ENCODE measurements around the gene PPP1R12C.

The PPP1R12C gene

GRCh38 chr19:55056827-55057226 lies 60.6 kb downstream of the PPP1R12C start:
- DNase-seq (ENCODE audit: low read depth, low spot score): no peak
- no peak overlapping the region for H3K27ac ChIP-seq

DNA sequence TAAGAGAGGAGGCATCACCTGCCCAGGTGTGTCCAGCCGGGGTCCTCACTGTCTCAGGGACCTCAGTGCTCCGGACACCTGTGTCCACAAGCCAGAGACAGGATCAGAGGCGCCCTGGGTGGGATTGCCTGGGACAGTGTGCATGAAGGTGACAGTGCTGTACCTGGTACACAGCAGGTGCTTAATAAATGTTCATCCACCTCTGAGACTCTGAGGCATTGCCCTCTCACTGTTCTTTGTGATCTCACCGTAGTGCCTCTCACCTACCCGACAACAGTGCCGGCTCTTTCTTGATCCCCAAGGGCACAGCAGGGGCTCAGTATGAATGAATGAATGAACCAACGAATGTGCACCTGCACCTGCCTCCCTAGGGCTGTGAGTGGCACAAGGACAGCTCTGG lies 63.7 kb downstream of the PPP1R12C start:
- H3K27ac ChIP-seq: no peak overlapping the region
- no peak for DNase-seq (ENCODE audit: low read depth, low spot score)

DNA sequence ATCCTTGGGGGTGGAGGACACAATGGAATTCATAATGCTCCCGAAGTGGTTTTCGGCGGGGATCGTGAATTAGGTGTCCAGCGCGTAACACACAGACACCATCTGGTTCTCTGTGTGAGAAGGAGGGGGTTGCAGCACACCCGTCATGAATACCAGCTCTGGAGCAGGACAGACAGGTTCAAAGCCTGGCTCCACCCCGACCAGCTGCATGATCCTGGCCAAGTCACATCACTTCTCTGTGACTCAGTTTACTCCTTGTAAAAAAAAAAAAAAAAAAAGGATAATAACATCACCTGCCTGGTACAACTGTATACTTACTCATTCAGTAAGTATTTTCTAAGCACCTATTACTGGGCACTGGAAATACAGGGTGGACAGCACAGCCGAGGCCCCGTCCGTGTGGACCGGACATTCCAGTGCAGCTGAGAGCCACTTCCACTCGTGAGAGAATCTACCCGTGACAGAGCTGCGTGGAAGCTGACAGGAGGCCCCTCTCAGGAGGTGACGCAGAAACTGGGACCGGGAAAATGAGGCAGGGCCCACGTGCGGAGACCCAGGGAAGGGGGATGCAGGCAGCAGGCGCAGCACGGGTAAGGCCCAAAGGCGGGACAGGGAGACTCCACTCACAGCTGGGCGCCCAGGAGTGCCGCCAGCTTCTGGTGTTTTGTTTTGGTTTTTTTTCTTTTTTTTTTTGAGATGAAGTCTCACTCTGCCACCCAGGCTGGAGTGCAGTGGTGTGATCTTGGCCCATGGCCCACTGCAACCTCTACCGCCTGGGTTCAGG lies 66.5 kb downstream of the PPP1R12C start:
- no peak overlapping the region for H3K27ac ChIP-seq
- no peak for DNase-seq (ENCODE audit: low read depth, low spot score)

- no peak for DNase-seq (ENCODE audit: low read depth, low spot score)
- no peak overlapping the region for H3K27ac ChIP-seq
Observed at GRCh38 chr19:55048446-55048845, 69.0 kb downstream of the PPP1R12C start.

DNA sequence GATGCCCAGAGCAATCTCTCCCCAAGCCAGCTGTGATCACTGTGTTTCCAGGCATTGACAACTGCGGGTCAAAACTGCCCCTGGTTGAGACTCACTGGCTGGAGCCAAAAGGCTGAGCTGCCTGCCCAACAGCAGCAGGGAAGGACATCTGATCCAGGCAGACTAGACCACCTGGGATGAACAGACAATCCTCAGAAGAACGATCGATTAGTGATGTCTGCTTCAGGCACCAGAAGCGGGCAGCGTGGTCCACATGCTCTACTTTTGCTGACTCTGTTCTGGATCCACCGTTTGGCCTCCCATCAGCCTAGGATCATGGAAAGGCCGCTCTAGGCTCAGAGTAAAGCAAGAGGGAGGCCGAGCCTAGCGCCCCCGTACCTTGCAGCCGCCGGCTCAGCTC lies 69.5 kb downstream of the PPP1R12C start:
- H3K27ac ChIP-seq: no peak overlapping the region
- no peak for DNase-seq (ENCODE audit: low read depth, low spot score)

GRCh38 chr19:55046975-55047622 lies 70.3 kb downstream of the PPP1R12C start:
- H3K27ac ChIP-seq: no peak overlapping the region

DNA sequence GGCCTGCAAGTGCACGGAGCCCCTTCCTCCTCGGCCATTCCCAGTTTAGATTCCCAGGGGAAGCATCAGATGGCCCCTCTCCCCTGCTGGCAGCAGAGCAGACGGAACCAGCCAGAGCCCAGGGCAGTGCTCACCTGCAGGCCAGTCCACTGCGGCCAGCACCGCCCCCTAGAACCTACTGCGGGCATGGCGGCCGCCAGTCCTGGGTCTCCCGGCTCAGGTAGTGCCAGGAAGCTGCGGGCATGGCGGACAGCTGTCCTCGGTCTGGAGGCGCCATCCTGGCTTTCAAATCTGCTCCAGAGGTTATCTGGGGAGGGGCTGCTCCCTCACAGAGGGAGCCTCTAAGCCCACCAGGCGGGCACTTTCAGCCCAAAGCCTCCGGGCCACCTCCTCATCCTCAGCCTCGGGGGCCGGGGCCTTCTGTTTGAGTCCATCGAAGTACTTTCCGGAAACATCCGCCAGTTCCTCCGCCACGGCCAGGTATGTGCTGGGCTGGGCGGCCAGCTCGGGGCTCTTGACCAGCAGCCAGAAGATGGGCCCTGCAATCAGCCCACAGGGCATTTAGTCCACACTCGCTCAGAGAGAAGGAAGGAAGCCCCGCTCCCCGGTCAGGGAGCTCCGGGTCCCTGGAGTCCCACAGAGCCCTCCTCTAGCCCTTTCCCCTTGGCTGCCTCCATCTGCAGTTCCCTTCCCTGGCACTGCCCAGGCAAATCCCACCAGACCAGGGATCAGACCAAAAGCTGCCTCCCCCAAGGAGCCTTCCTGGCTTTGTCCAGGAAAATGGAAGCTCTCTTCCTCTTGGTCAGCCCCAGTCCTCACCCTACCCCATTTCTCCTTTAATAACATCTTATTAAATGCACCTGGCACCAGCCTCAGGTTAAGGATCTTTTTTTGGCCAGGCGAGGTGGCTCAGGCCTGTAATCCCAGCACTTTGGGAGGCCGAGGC lies 72.4 kb downstream of the PPP1R12C start:
- no peak for DNase-seq (ENCODE audit: low read depth, low spot score)
- no peak overlapping the region for H3K27ac ChIP-seq

More at GRCh38 chr19:55046975-55047622, 70.3 kb downstream of the PPP1R12C start:
- DNase-seq (ENCODE audit: low read depth, low spot score): no peak

DNA sequence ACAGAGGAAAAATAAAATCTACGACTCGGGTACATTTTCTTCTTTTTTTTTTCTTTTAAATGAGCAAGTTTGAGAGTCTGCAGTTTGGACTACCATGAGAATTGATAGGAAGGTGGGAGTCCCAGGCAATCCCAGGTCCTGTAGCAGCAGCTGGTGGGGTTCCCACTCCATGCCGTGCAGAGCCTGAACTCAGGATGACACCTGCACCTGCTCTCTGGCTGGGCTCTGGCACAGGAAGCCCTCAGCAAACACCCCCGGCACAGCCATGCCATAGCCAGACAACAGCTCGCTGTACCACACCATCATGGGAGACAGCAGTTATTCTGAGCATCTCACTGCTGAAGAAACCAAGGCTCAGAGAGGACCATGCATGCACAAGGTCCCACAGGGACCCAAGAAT lies 73.2 kb downstream of the PPP1R12C start:
- no peak for DNase-seq (ENCODE audit: low read depth, low spot score)
- no peak overlapping the region for H3K27ac ChIP-seq

DNA sequence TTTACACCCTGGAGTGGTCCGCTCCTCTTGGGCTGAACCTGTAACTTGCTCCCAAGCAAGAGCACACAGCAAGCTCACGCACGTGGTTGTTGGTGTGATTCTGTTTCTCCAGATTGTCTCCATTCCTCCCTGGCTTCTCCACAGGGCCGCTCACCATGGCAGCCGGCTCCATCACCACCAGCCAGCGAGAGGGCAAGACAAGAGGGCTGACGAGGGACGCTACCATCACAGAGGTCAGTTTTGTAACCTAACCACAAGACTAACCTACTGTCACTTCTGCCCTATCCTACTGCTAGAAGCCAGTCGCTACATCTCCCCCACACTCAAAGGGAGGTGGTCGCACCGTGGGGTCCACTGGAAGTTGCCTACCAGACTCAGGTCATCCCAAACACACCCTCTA lies 74.7 kb downstream of the PPP1R12C start:
- no peak for DNase-seq (ENCODE audit: low read depth, low spot score)
- no peak overlapping the region for H3K27ac ChIP-seq

- DNase-seq (ENCODE audit: low read depth, low spot score): no peak
- H3K27ac ChIP-seq: no peak overlapping the region
Observed at GRCh38 chr19:55042344-55042678, 75.1 kb downstream of the PPP1R12C start.

- H3K27ac ChIP-seq: no peak overlapping the region
- DNase-seq (ENCODE audit: low read depth, low spot score): no peak
Observed at GRCh38 chr19:55041627-55042343, 75.7 kb downstream of the PPP1R12C start.

DNA sequence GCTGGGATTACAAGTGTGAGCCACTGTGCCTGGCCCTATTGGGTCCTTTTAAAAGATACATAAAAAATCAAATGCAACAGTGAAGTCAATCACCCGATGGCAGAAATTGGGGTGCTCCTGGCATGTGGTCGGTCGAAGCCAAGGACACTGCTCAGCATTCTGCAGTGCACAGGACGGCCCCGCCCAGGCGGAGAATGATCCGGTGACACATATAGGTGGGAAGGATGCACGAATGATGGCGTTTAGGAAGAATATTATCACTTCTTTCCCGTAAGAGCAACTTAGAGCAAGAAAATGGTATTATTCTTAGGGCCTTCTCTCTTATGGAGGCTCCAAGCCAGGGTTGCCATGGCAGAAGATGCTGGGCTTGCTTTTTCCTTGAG lies 76.2 kb downstream of the PPP1R12C start:
- H3K27ac ChIP-seq: no peak overlapping the region
- DNase-seq (ENCODE audit: low read depth, low spot score): no peak

All from epithelial cell of prostate (primary cell).